ENCODE measurements around the gene ABHD17C.

The ABHD17C gene

DNA sequence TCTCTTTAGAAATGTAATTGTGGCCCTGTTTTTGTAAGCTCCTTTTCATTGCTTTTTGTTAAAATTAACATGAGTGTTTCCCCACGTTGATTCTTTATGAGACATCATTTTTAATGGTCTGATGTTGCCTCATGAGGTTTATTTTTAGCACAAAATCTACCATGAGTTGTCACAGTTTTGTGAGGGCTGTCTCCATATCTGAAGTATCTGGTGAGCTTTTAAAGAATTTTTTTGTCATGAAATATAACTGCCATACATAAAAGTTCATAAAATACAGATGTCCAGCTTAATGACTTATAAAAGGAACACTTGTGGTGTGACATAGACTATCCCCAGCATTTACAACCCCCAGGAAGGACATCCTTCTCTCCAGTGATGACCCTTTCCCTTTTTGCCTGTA lies 49.7 kb downstream of the ABHD17C start:
- no peak overlapping the region for H3K27ac ChIP-seq

GRCh38 chr15:80745888-80746287 lies 50.8 kb downstream of the ABHD17C start:
- Histone ChIP-seq H3K4me2 (ENCODE audit: low read length) (no peak overlapping the region), H3K79me2 (no peaks in the 10 kb centered on the region), H3K4me1 (no peaks in the 10 kb centered on the region), H3K27ac (no peak overlapping the region), H3K4me3 (ENCODE audit: low read depth, low read length) (no peak overlapping the region), H3K9ac (no peak overlapping the region), H3K36me3 (ENCODE audit: control insufficient read depth, insufficient read depth, low read length) (no peaks in the 10 kb centered on the region), H2AFZ (no peak overlapping the region), H3K27me3 (ENCODE audit: control insufficient read depth, insufficient read depth, low read length) (no peaks in the 10 kb centered on the region), H3K9me3 (ENCODE audit: control insufficient read depth, low read length) (no peaks in the 10 kb centered on the region)
- TF ChIP-seq CTCF (IDR thresholded peaks at IDR 0.05), result no peak

More for the DNA sequence above, 49.7 kb downstream of the ABHD17C start:
- H3K9me3 ChIP-seq (ENCODE audit: control insufficient read depth, low read length), result no peaks in the 10 kb centered on the region
- H3K4me2 ChIP-seq (ENCODE audit: low read length), result no peak overlapping the region
- no peak for TF ChIP-seq CTCF (IDR thresholded peaks at IDR 0.05)
- H2AFZ ChIP-seq, result no peak overlapping the region
- H3K27me3 ChIP-seq (ENCODE audit: control insufficient read depth, insufficient read depth, low read length), result no peaks in the 10 kb centered on the region
- H3K4me1 ChIP-seq, result no peaks in the 10 kb centered on the region
- H3K79me2 ChIP-seq, result no peaks in the 10 kb centered on the region
- no peak overlapping the region for H3K9ac ChIP-seq
- no peaks in the 10 kb centered on the region for H3K36me3 ChIP-seq (ENCODE audit: control insufficient read depth, insufficient read depth, low read length)
- no peak overlapping the region for H3K4me3 ChIP-seq (ENCODE audit: low read depth, low read length)

DNA sequence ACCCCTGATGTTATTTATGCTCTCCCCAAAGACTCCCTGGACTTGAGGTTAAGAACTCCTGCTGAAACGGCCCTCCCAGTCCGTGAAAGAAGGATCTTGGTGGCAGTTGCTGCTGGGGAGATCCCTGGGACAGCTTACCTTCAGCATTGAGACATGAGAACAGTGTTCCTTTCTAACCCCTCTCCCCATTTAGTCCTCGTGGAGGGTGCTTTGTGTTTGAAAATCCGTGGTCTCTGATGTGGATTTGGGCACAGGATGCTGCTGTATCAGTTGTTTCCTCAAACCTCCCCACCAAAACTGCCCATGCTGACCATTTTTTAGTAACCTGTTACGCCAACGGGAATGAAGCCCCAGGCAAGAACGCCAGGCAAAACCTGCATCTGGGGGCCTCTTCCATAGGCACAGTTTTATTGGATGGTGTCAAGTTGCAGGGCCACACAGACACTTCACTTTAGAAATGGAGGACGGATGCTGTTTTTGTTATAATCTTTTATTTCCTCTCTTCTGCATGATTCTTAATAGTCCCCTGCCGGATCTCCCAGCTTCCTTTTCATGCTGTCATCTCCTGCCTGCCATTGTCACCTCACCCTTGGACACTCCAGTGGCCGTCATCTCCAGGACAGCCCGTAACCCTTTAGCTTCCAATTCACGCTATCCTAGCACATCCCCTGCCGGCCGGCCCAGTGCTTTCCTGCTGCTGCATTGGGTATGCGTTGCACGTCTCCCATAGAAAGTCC lies 52.4 kb downstream of the ABHD17C start:
- Histone ChIP-seq H3K4me3 (ENCODE audit: low read depth, low read length) (no peak overlapping the region), H3K4me2 (ENCODE audit: low read length) (no peak overlapping the region), H3K36me3 (ENCODE audit: control insufficient read depth, insufficient read depth, low read length) (no peaks in the 10 kb centered on the region), H3K9me3 (ENCODE audit: control insufficient read depth, low read length) (no peaks in the 10 kb centered on the region), H3K4me1 (no peaks in the 10 kb centered on the region), H3K27me3 (ENCODE audit: control insufficient read depth, insufficient read depth, low read length) (no peaks in the 10 kb centered on the region), H3K79me2 (no peaks in the 10 kb centered on the region), H2AFZ (no peak overlapping the region), H3K27ac (no peak overlapping the region), H3K9ac (no peak overlapping the region)
- TF ChIP-seq CTCF (IDR thresholded peaks at IDR 0.05), result no peak

- Histone ChIP-seq H3K4me3 (ENCODE audit: low read depth, low read length) (no peak overlapping the region), H3K9me3 (ENCODE audit: control insufficient read depth, low read length) (no peaks in the 10 kb centered on the region), H3K27me3 (ENCODE audit: control insufficient read depth, insufficient read depth, low read length) (no peaks in the 10 kb centered on the region), H3K27ac (no peak overlapping the region), H3K9ac (no peak overlapping the region), H3K4me1 (no peaks in the 10 kb centered on the region), H3K79me2 (no peaks in the 10 kb centered on the region), H3K36me3 (ENCODE audit: control insufficient read depth, insufficient read depth, low read length) (no peaks in the 10 kb centered on the region), H3K4me2 (ENCODE audit: low read length) (no peak overlapping the region), H2AFZ (no peak overlapping the region)
- no peak for TF ChIP-seq CTCF (IDR thresholded peaks at IDR 0.05)
Measured at GRCh38 chr15:80749589-80749988, 54.5 kb downstream of the ABHD17C start.

DNA sequence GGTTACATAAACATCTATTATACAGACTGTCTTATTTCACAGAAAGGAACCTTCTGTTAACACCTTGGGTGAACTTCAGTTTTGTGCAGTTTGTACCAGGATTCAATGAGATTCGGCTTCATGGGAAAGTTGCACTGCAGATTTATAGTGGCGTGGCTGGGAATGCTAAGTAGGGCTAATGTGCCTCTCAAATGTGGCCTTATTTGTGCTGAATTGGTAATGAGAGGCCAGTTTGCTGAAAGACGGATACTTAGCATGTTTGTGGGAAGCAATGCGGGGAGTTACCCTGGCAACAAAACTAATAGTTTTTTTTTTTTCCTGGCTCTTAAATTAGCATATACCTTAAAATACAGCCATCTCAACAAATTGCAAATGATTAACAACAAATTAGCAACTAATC lies 55.5 kb downstream of the ABHD17C start:
- Histone ChIP-seq H3K27me3 (ENCODE audit: control insufficient read depth, insufficient read depth, low read length) (no peaks in the 10 kb centered on the region), H3K9ac (no peak overlapping the region), H3K9me3 (ENCODE audit: control insufficient read depth, low read length) (no peaks in the 10 kb centered on the region), H3K4me3 (ENCODE audit: low read depth, low read length) (no peak overlapping the region), H2AFZ (no peak overlapping the region), H3K4me2 (ENCODE audit: low read length) (no peak overlapping the region), H3K4me1 (no peaks in the 10 kb centered on the region), H3K79me2 (no peaks in the 10 kb centered on the region), H3K27ac (no peak overlapping the region), H3K36me3 (ENCODE audit: control insufficient read depth, insufficient read depth, low read length) (no peaks in the 10 kb centered on the region)
- TF ChIP-seq CTCF (IDR thresholded peaks at IDR 0.05), result no peak
